Measurements from ENCODE around the gene MGLL.

Gene MGLL

GRCh38 chr3:127794402-127794801 is 27.9 kb downstream of the MGLL start:
- no peak for DNase-seq (ENCODE audit: low read depth)
- H3K4me3 ChIP-seq (ENCODE audit: low read depth, low read length) = no peak overlapping the region
- no peak for TF ChIP-seq CTCF (IDR thresholded peaks at IDR 0.05; ENCODE audit: control insufficient read depth, extremely low read depth, insufficient read depth)

GRCh38 chr3:127792541-127793292 is 29.6 kb downstream of the MGLL start:
- H3K4me3 ChIP-seq (ENCODE audit: low read depth, low read length) = no peak overlapping the region
- DNase-seq (ENCODE audit: low read depth) = no peak
- TF ChIP-seq CTCF (IDR thresholded peaks at IDR 0.05; ENCODE audit: control insufficient read depth, extremely low read depth, insufficient read depth) = no peak

GRCh38 chr3:127791221-127791913 is 30.9 kb downstream of the MGLL start:
- H3K4me3 ChIP-seq (ENCODE audit: low read depth, low read length) = no peak overlapping the region
- DNase-seq (ENCODE audit: low read depth) = peak; percentile 62
- TF ChIP-seq CTCF (IDR thresholded peaks at IDR 0.05; ENCODE audit: control insufficient read depth, extremely low read depth, insufficient read depth) = peak; percentile 53

GRCh38 chr3:127790882-127791183 is 31.5 kb downstream of the MGLL start:
- no peak for DNase-seq (ENCODE audit: low read depth)
- no peak for TF ChIP-seq CTCF (IDR thresholded peaks at IDR 0.05; ENCODE audit: control insufficient read depth, extremely low read depth, insufficient read depth)
- H3K4me3 ChIP-seq (ENCODE audit: low read depth, low read length) = no peak overlapping the region

- DNase-seq (ENCODE audit: low read depth) = no peak
- H3K4me3 ChIP-seq (ENCODE audit: low read depth, low read length) = no peak overlapping the region
- TF ChIP-seq CTCF (IDR thresholded peaks at IDR 0.05; ENCODE audit: control insufficient read depth, extremely low read depth, insufficient read depth) = no peak
Observed at GRCh38 chr3:127789990-127790881, 32.1 kb downstream of the MGLL start.

- TF ChIP-seq CTCF (IDR thresholded peaks at IDR 0.05; ENCODE audit: control insufficient read depth, extremely low read depth, insufficient read depth) = no peak
- no peak for DNase-seq (ENCODE audit: low read depth)
- H3K4me3 ChIP-seq (ENCODE audit: low read depth, low read length) = no peak overlapping the region
Observed at GRCh38 chr3:127789051-127789450, 33.3 kb downstream of the MGLL start.

All from LNCaP clone FGC (cell line).